HG03520 (cell line): Measurements from ENCODE around the gene S100B.

Experiments
- ATAC-seq: cut with Tn5 transposase; IDR thresholded peaks from one replicate; pipeline ENCODE4 v1.9.1; 2021; ENCODE audit warnings: mild to moderate bottlenecking, moderate library complexity; ENCODE audit not compliant: unreplicated experiment

The S100B gene

GRCh38 chr21:46628868-46629267 is 24.0 kb upstream of the S100B start:
- ATAC-seq = no peak

- ATAC-seq = no peak
Observed at GRCh38 chr21:46627726-46628125, 22.8 kb upstream of the S100B start.

- ATAC-seq = no peak
Observed at GRCh38 chr21:46626975-46627501, 22.2 kb upstream of the S100B start.

- ATAC-seq = no peak
Observed at GRCh38 chr21:46626536-46626935, 21.7 kb upstream of the S100B start.

DNA sequence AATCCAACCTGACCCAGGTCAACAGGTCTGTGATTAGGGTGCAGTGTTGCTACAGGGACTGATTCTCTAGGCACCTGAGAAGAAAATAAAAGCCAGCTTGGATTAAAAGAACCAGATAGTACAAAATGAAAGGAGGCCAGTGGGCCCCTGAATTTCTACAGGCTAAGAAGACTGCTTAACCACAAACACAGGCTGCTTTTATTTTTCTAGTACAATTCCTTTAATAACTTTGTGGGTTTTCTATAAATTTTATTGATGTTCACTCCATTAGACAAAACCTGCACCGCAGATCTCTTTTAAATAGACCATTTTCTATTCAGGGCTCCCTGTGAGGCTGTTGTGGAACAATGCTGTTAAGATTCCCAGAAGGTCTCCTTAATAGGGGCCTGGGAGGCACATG is 20.9 kb upstream of the S100B start:
- ATAC-seq = no peak

GRCh38 chr21:46624050-46624449 is 19.2 kb upstream of the S100B start:
- no peak for ATAC-seq

DNA sequence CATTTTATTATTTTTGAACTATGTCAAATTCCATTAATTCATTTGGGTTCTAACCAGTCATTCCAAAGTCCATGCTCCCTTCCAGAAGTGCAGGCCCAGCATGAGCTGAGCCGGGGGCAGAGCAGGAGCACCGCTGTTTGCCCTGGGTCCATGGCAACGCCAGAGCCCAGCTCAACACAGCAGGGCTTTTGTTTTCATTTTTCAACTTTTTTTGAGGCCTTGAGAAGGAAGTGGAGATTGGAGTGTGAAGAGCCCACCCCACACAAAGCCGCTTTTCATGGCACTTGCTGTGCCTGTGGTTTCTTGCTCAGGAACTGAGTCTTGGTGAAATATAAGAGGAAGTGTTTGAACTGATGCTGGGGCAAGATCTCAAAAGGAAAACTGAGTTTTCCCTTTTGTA is 17.3 kb upstream of the S100B start:
- ATAC-seq = no peak

DNA sequence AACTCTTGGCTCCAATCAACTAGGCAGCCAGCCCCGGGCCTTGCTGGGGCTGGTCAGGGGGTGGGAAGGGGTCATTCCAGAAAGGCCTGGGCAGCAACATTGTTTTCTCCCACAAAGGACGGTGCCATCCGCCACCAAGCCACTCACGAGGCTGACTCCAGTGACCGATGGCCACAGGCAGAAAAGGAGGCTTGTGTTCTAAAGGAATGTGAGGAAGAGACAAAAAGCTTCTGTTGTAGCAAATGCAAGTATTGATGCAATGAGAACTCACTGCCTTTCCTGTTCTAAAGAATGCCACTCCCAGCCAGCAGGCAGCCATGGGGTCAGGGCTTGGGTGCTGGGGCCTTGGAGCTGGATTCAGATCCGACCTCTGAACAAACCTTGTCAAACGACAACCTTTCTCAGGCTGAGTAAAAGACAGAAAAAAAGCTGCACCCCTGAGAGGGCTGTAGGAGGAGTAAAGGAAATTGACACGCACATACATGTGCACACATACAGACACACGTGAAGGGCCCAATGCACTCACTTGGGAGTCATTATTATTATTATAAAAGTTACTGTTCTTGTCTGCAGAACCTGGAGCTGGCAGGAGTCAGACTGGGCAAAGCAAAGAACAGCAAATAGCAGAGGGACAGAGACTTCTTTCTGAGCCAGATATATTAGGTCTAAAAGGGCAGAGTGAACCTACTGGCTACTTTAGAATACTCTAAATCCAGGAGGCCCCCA is 16.7 kb upstream of the S100B start:
- ATAC-seq = no peak

GRCh38 chr21:46620846-46621245 is 16.0 kb upstream of the S100B start:
- no peak for ATAC-seq

GRCh38 chr21:46619846-46620245 is 15.0 kb upstream of the S100B start:
- ATAC-seq = no peak

- no peak for ATAC-seq
Observed at GRCh38 chr21:46618738-46619379, 14.0 kb upstream of the S100B start.

DNA sequence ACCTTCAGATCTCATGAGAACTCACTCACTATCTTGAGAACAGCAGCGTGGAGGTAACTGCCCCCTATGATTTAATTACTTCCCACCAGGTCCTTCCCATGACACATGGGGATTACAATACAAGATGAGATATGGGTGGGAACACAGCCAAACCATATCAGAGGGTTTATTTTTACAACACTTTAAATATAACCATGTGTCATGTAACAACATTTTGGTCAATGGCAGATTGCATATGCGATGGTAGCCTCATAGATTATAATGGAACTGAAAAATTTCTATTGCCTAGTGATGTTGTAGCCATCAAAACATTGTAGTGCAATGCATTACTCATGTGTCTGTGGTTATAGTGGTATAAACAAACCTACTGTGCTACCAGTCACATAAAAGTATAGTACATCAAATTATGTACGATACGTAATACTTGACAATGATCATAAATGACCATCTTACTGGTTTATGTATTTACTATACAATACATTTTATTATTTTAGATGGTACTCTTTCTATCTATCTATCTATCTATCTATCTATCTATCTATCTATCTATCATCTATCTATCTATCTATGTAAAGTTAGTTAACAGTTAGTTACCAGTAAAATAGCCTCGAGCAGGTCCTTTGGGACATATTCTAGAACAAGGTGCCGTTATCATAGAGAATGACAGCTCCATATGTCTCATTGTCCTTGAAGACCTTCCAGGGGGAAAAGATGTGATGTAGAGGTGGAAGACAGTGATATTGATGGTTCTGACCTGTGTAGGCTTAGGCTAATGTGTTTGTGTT is 12.6 kb upstream of the S100B start:
- no peak for ATAC-seq

DNA sequence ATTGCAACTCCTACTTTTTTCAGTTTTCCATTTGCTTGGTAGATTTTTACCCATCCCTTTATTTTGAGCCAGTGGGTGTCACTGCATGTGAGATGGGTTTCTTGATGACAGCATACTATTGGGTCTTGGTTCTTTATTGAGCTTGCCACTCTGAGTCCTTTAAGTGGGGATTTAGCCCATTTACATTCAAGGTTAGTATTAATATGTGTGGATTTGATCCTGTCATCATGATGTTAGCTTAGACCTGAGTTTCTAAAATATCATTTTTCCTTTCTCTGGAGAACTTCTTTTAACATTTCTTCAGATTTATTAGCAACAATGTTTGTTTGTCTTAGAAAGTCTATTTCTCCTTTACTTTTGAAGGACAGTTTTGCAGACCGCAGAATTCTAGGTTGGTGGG is 11.8 kb upstream of the S100B start:
- ATAC-seq = no peak

GRCh38 chr21:46616050-46616449 is 11.2 kb upstream of the S100B start:
- ATAC-seq = no peak

GRCh38 chr21:46613391-46613790 is 8.5 kb upstream of the S100B start:
- no peak for ATAC-seq

- no peak for ATAC-seq
Observed at GRCh38 chr21:46610018-46610701, 5.3 kb upstream of the S100B start.

DNA sequence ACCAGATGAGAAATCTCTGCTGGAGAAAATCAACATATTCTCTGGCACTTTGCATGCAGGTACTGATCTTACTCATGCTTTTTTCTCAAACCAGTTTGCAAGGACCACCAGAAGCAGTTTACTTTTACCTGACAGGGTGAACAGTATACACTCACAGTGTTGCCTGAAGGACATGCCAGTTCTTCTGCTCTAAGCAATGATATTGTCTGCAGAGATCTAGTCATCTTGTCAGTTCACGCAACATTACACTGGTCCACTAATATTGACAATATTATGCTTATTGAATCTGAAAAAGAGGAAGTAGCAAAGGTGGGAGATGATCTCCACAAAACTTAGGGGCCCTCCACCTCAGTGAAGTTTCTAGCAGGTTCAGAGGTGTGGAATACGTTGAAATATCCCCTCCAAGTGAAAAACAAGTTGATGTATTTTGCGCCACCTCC is 3.8 kb upstream of the S100B start:
- ATAC-seq = no peak

GRCh38 chr21:46607636-46608035 is 2.8 kb upstream of the S100B start:
- ATAC-seq = no peak

GRCh38 chr21:46606427-46606813 is 1.5 kb upstream of the S100B start:
- ATAC-seq = no peak

DNA sequence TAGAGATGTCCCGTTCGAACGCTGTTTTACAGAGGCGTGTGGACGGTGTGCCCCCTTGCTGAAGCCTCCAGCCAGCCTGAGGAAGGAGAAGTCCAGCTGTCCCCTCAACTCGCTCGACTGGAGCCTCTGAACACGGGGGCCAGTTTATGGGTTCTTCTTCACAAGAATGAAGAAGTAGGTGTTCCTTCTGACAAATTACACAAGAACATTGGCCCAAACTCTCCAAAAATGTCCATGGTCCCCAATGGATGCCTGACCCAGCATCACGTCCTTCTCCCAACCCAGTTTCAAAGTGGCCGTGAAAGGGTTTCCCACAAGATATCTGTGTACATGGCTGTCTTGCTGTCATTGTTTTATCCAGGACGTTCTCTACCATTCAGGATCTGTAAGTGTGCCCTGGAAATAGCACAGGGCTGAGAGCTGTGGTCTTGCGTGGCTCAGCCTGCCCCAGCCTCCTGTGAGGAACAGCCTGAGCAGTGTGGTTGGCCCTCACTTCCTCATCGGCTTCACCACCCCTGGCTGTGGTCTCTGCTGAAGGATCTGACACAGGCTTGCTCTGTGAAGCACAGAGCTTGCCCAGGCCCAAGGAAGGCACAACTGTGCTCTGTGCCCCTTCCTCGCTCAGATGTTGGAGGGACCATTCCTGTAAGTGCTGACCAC is 1.0 kb upstream of the S100B start:
- ATAC-seq = no peak
